GM13976 (cell line): ENCODE measurements around the gene DOLPP1.

Experiments
- DNase-seq: peaks from one replicate; pipeline ENCODE4 v3.0.0; 2012; ENCODE audit warnings: low spot score
- in situ Hi-C: fragments of 300-500 bp; cut with MboI; formaldehyde crosslinking; loops from one replicate; pipeline ENCODE4 v1.12.0; 2022; ENCODE audit warnings: low sequenced_read_pairs, mixed read lengths, inconsistent platforms; ENCODE audit not compliant: unreplicated experiment
- TF ChIP-seq, protein P1 (sequence below): IDR thresholded peaks from 2 replicates; pipeline ENCODE4 v1.5.1; 2012; ENCODE audit warnings: borderline replicate concordance, mild to moderate bottlenecking; ENCODE audit not compliant: insufficient read depth; ENCODE audit errors: extremely low read depth, missing control alignments, control extremely low read depth

The DOLPP1 gene

DNA sequence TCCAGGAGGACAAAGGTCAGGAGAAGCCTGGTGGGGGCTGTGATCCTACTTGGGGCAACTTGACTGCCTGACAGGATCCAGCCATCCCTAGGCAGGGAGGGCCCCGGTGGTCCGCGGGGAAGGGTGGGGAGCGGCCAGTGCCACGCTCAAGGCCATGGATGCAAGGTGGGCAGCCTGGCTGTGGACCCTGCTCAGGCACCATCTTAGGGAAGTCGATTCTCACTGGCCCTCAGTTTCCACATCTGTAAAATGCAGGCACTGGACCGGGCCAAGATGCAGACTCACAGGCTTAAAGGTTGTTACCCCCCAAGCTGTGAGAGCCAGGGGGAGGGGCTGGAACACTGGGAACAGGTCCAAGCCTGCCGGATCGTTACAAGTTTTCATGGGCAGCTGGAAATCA is 8.7 kb upstream of the DOLPP1 start:
- in situ Hi-C loops = no loop called here
- DNase-seq = no peak

DNA sequence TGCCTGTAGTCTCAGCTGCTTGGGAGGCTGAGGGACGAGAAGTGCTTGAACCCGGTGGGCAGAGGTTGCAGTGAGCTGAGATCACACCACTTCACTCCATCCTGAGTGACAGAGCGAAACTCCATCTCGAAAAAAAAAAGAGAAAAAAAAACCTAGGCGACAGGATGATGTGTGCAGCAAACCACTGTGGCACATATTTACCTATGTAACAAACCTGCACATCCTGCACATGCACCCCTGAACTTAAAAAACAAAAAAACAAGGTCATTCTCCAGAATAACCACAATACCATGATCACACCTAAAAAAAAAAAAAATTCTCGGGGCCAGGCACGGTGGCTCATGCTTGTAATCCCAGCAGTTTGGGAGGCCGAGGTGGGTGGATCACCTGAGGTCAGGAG is 7.5 kb upstream of the DOLPP1 start:
- no peak for DNase-seq
- TF ChIP-seq, protein P1, sequence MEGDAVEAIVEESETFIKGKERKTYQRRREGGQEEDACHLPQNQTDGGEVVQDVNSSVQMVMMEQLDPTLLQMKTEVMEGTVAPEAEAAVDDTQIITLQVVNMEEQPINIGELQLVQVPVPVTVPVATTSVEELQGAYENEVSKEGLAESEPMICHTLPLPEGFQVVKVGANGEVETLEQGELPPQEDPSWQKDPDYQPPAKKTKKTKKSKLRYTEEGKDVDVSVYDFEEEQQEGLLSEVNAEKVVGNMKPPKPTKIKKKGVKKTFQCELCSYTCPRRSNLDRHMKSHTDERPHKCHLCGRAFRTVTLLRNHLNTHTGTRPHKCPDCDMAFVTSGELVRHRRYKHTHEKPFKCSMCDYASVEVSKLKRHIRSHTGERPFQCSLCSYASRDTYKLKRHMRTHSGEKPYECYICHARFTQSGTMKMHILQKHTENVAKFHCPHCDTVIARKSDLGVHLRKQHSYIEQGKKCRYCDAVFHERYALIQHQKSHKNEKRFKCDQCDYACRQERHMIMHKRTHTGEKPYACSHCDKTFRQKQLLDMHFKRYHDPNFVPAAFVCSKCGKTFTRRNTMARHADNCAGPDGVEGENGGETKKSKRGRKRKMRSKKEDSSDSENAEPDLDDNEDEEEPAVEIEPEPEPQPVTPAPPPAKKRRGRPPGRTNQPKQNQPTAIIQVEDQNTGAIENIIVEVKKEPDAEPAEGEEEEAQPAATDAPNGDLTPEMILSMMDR = no peak
- in situ Hi-C loops = no loop called here

More for the DNA sequence above, 8.7 kb upstream of the DOLPP1 start:
- TF ChIP-seq, protein P1 = no peak

- in situ Hi-C loops = no loop called here
- TF ChIP-seq, protein P1 = no peak
- DNase-seq = no peak
Measured at GRCh38 chr9:129074106-129074505, 6.8 kb upstream of the DOLPP1 start.

DNA sequence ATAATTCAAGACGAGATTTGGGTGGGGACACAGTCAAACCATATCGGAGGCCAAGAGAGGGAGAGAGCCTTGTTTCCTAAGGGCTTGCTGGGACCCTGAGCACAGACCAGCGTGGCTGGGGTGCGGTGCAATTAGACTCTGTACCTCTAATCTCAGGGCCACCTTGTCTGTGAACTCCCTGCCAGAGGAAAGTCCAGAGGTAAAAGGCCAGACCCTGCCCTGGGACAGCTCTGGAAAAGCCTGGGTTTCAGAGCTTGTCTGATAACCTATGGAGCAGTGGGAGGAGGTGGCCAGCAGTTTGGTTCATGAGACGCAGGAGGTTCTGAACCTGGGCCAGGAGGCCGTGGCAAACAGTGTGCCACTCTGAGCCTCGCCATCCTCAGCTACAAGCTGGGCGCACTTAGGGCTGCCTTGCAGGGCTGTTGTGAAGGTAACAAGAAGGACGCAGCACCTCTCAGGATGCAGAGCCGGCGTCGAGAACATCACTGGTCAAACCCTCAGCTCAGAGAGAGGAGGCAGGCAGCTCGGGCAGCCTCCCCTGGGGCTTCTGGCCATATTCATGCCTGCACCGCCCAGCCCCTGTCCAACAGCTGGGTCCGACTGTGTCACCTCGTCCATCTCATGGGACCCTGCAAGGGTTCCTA is 4.8 kb upstream of the DOLPP1 start:
- TF ChIP-seq, protein P1 = no peak
- in situ Hi-C loops = no loop called here
- no peak for DNase-seq

GRCh38 chr9:129076640-129077037 is 4.3 kb upstream of the DOLPP1 start:
- in situ Hi-C loops = no loop called here
- TF ChIP-seq, protein P1 = no peak
- DNase-seq = no peak

GRCh38 chr9:129077236-129077635 is 3.7 kb upstream of the DOLPP1 start:
- TF ChIP-seq, protein P1 = no peak
- no peak for DNase-seq
- in situ Hi-C loops = no loop called here
